Hematopoietic multipotent progenitor cell treated with erythropoietin and hydrocortisone succinate and interleukin-3 and kit ligand, for 4 days (in vitro differentiated cells): ENCODE measurements around the gene ETDC.

Experiments used
- DNase-seq: peaks from one replicate; pipeline ENCODE4 v3.0.0-alpha.2; 2015

The ETDC gene

GRCh38 chrX:135347381-135348016 lies 38.2 kb downstream of the ETDC start:
- peak; percentile 52 for DNase-seq

GRCh38 chrX:135354288-135354687 lies 45.0 kb downstream of the ETDC start:
- DNase-seq: no peak
